Body of pancreas (tissue), 4 donors: ENCODE data around the gene NACC1.

ENCODE experiments used
- POLR2A ChIP-seq, 3 donors: fragments of 450-650 bp; IDR thresholded peaks; one replicate each; pipeline ENCODE4 v1.6.1; 2016; ENCODE audit warnings: antibody characterized with exemption in 3 of 3, mild to moderate bottlenecking in 2 of 3
- TF ChIP-seq, protein P1 (sequence below), 7 experiments: fragments of 450-650 bp in 4 of 7; fragments of 200-600 bp in 3 of 7; sonication (generic) in 3 of 7; IDR thresholded peaks; one replicate each; pipeline ENCODE4 v1.5.1; 2016 to 2019; ENCODE audit warnings: antibody characterized with exemption in 7 of 7

DNA sequence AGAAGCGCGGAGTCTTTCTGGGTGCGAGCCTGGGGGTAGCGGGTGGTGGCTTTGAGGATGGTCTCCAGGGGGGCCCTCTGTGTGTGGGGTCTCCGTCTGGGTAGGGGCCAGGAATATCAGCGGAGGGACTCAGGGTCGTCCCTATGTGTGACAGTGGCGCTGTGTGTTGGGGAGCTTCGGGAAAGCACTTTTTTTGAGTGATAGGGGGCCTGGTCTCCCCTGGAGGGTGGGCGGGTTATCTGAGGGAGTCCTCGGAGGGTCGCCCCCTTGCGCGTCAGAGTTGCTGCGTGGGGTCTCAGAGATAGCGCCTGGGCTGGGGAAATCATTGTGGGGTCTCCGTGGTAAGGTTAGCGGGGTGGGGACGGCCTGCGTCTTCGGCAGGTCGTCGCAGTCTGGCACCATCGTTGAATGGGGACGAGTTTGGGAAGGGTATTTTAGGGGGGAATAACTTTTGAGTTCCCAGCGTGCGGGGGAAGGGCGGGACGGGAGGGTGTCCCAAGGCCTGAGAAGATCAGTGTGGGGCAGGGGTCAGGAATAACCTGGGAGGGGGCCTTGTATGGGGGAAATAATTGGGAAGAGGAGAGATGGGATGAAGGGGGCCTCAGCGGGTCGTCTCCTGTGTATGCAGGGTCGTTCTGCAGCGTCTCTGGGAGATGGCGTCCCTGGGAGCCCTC, 33.0 kb downstream of the NACC1 start:
- TF ChIP-seq, protein P1, sequence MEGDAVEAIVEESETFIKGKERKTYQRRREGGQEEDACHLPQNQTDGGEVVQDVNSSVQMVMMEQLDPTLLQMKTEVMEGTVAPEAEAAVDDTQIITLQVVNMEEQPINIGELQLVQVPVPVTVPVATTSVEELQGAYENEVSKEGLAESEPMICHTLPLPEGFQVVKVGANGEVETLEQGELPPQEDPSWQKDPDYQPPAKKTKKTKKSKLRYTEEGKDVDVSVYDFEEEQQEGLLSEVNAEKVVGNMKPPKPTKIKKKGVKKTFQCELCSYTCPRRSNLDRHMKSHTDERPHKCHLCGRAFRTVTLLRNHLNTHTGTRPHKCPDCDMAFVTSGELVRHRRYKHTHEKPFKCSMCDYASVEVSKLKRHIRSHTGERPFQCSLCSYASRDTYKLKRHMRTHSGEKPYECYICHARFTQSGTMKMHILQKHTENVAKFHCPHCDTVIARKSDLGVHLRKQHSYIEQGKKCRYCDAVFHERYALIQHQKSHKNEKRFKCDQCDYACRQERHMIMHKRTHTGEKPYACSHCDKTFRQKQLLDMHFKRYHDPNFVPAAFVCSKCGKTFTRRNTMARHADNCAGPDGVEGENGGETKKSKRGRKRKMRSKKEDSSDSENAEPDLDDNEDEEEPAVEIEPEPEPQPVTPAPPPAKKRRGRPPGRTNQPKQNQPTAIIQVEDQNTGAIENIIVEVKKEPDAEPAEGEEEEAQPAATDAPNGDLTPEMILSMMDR (IDR thresholded peaks at IDR 0.05), result no peak
- no peak for TF ChIP-seq POLR2A (IDR thresholded peaks at IDR 0.05)
